Suprapubic skin (tissue), 4 donors: ENCODE measurements around the gene TUBA4B. TPM values are rescaled to one million over a fixed set of nuclear protein-coding genes. Genes with fewer than 3 reads are reported as not detected.
"Not testable (repeated sequence)": the region's sequence is repeated elsewhere in the genome, so short reads cannot be mapped to it uniquely, and the experiment has no call there.

Source experiments
- DNase-seq, 2 donors: peaks; one replicate each; pipeline ENCODE4 v3.0.0-alpha.2; 2019; ENCODE audit warnings: low spot score in 2 of 2
- H3K27ac ChIP-seq: fragments of 200-600 bp; sonication (generic); one replicate; pipeline ENCODE4 v1.5.1; 2019
- H3K27me3 ChIP-seq: fragments of 200-600 bp; sonication (generic); one replicate; pipeline ENCODE4 v1.5.1; 2019
- H3K36me3 ChIP-seq: fragments of 200-600 bp; sonication (generic); one replicate; pipeline ENCODE4 v1.5.1; 2019
- H3K4me1 ChIP-seq: fragments of 200-600 bp; sonication (generic); one replicate; pipeline ENCODE4 v1.5.1; 2019
- H3K4me3 ChIP-seq: fragments of 200-600 bp; sonication (generic); one replicate; pipeline ENCODE4 v1.5.1; 2019; ENCODE audit warnings: mild to moderate bottlenecking
- H3K9me3 ChIP-seq: fragments of 200-600 bp; sonication (generic); one replicate; pipeline ENCODE4 v1.5.1; 2019
- CTCF ChIP-seq, 2 donors: fragments of 200-600 bp in 1 of 2; fragments of 450-650 bp in 1 of 2; sonication (generic) in 1 of 2; IDR thresholded peaks; one replicate each; pipeline ENCODE4 v1.5.1; 2016 to 2019; ENCODE audit warnings: antibody characterized with exemption in 2 of 2, mild to moderate bottlenecking in 1 of 2, moderate library complexity in 1 of 2
- EP300 ChIP-seq: sonication (generic); formaldehyde crosslinking; IDR thresholded peaks from one replicate; pipeline ENCODE4 v1.6.1; 2017; ENCODE audit warnings: antibody characterized with exemption
- POLR2A ChIP-seq, 2 donors: fragments of 450-650 bp; IDR thresholded peaks; one replicate each; pipeline ENCODE4 v1.6.1; 2017; ENCODE audit warnings: antibody characterized with exemption in 2 of 2, mild to moderate bottlenecking in 2 of 2, moderate library complexity in 2 of 2
- POLR2AphosphoS5 ChIP-seq, 3 donors: sonication (generic); formaldehyde crosslinking; IDR thresholded peaks; one replicate each; pipeline ENCODE4 v1.6.1; 2017; ENCODE audit warnings: antibody characterized with exemption in 3 of 3
- WGBS: methylation state at CpG from one replicate; pipeline ENCODE4 v1.1.5; 2018; 5-methylcytosine and 5-hydroxymethylcytosine counted together
- total RNA-seq, 4 donors: library from RNA; depleted of rRNA; stranded (reverse); fragments of >200 nt; gene quantifications; one replicate each; pipeline ENCODE4 v1.1.0, GENCODE V29; 2016

The TUBA4B gene
- total RNA-seq, 4 donors from 2014 or later: not detected

- WGBS: 67% methylated on average over 11 of the region's 11 CpGs
- H3K27me3 ChIP-seq: peaks cover 54% of the 10 kb centered on the region
- H3K27ac ChIP-seq: no peak overlapping the region
- no peak for TF ChIP-seq CTCF (IDR thresholded peaks at IDR 0.05)
- TF ChIP-seq POLR2AphosphoS5 (IDR thresholded peaks at IDR 0.05): no peak
- TF ChIP-seq POLR2A (IDR thresholded peaks at IDR 0.05): no peak
- no peak for TF ChIP-seq EP300
- H3K36me3 ChIP-seq: no peaks in the 10 kb centered on the region
- no peaks in the 10 kb centered on the region for H3K9me3 ChIP-seq
- H3K4me1 ChIP-seq: peaks cover 4% of the 10 kb centered on the region
- H3K4me3 ChIP-seq: no peak overlapping the region
- DNase-seq: peak in 1 of 2 donors; percentile 53
Measured at GRCh38 chr2:219302412-219302968, 49.4 kb downstream of the TUBA4B start.

- TF ChIP-seq POLR2A (IDR thresholded peaks at IDR 0.05): no peak
- no peak for TF ChIP-seq POLR2AphosphoS5 (IDR thresholded peaks at IDR 0.05)
- no peak for TF ChIP-seq EP300
- TF ChIP-seq CTCF (IDR thresholded peaks at IDR 0.05): no peak
- Histone ChIP-seq H3K4me3 (no peak overlapping the region), H3K4me1 (peaks cover 6% of the 10 kb centered on the region), H3K9me3 (no peaks in the 10 kb centered on the region), H3K27me3 (peaks cover 69% of the 10 kb centered on the region), H3K27ac (no peak overlapping the region), H3K36me3 (no peaks in the 10 kb centered on the region)
- DNase-seq: no peak
- WGBS: 63% methylated on average over 2 of the region's 2 CpGs
Measured at GRCh38 chr2:219304223-219304622, 51.2 kb downstream of the TUBA4B start.

GRCh38 chr2:219306047-219306446 is 53.0 kb downstream of the TUBA4B start:
- H3K27me3 ChIP-seq: peaks cover 79% of the 10 kb centered on the region
- 83% methylated on average over 1 of the region's 1 CpG for WGBS

GRCh38 chr2:219308142-219309101 is 55.4 kb downstream of the TUBA4B start:
- DNase-seq: peak in 1 of 2 donors; percentile 76
- Histone ChIP-seq H3K4me3 (no peak overlapping the region), H3K27ac (no peak overlapping the region), H3K36me3 (no peaks in the 10 kb centered on the region), H3K27me3 (peaks cover 68% of the 10 kb centered on the region), H3K9me3 (no peaks in the 10 kb centered on the region), H3K4me1 (peaks cover 6% of the 10 kb centered on the region)
- WGBS: 6% methylated on average over 31 of the region's 45 CpGs
- TF ChIP-seq CTCF (IDR thresholded peaks at IDR 0.05) (no peak), EP300 (no peak), POLR2A (IDR thresholded peaks at IDR 0.05) (no peak), POLR2AphosphoS5 (IDR thresholded peaks at IDR 0.05) (no peak)

More at GRCh38 chr2:219306047-219306446, 53.0 kb downstream of the TUBA4B start:
- TF ChIP-seq CTCF (IDR thresholded peaks at IDR 0.05) (no peak), POLR2AphosphoS5 (IDR thresholded peaks at IDR 0.05) (no peak), POLR2A (IDR thresholded peaks at IDR 0.05) (no peak), EP300 (no peak)
- H3K4me3 ChIP-seq: no peak overlapping the region
- no peaks in the 10 kb centered on the region for H3K9me3 ChIP-seq
- H3K36me3 ChIP-seq: no peaks in the 10 kb centered on the region
- DNase-seq: no peak
- H3K27ac ChIP-seq: no peak overlapping the region
- peaks cover 6% of the 10 kb centered on the region for H3K4me1 ChIP-seq

- Histone ChIP-seq H3K4me3 (no peak within 1 kb of the TSS), H3K27ac (no peak within 1 kb of the TSS), H3K9me3 (no peaks in the 10 kb centered on the region), H3K36me3 (no peaks in the 10 kb centered on the region), H3K4me1 (peaks cover 6% of the 10 kb centered on the region), H3K27me3 (peaks cover 61% of the 10 kb centered on the region)
- WGBS: 7% methylated on average over 15 of the region's 37 CpGs
- DNase-seq: peak in 1 of 2 donors; percentile 53
- no peak for TF ChIP-seq EP300
- TF ChIP-seq POLR2A (IDR thresholded peaks at IDR 0.05): no peak
- TF ChIP-seq CTCF (IDR thresholded peaks at IDR 0.05): no peak
- no peak for TF ChIP-seq POLR2AphosphoS5 (IDR thresholded peaks at IDR 0.05)
Measured at GRCh38 chr2:219309278-219309677, 56.2 kb downstream of the TUBA4B start, which contains the start of gene PTPRN. PTPRN (minus strand) TSS chr2:219309401; CDS start chr2:219309332, 69 bp downstream.

- DNase-seq, H3K36me3 ChIP-seq, H3K4me3 ChIP-seq, H3K9me3 ChIP-seq, H3K4me1 ChIP-seq, H3K27ac ChIP-seq: not testable (repeated sequence)
- 92% methylated on average over 20 of the region's 49 CpGs for WGBS
- peaks cover 43% of the 10 kb centered on the region for H3K27me3 ChIP-seq
Measured at GRCh38 chr2:219312683-219313263, 59.7 kb downstream of the TUBA4B start.
